Endometrial microvascular endothelial cells (primary cell): ENCODE data around the gene TTC6. TPM values are rescaled to one million over a fixed set of nuclear protein-coding genes. Genes with fewer than 3 reads are reported as not detected.
"Not testable (repeated sequence)": the region's sequence is repeated elsewhere in the genome, so short reads cannot be mapped to it uniquely, and the experiment has no call there.

Experiments used
- in situ Hi-C: cut with HindIII; loops from 2 replicates; pipeline ENCODE4 v1.10.0; 2017; ENCODE audit warnings: low sequenced_read_pairs, low pct_unique_long_range_greater_than_20kb; ENCODE audit errors: inconsistent ontology term
- total RNA-seq: library from RNA; depleted of rRNA; stranded (reverse); fragments of >200 nt; gene quantifications from one replicate; pipeline ENCODE4 v1.2.3, GENCODE V29; 2015; ENCODE audit errors: inconsistent ontology term

The TTC6 gene, protein sequence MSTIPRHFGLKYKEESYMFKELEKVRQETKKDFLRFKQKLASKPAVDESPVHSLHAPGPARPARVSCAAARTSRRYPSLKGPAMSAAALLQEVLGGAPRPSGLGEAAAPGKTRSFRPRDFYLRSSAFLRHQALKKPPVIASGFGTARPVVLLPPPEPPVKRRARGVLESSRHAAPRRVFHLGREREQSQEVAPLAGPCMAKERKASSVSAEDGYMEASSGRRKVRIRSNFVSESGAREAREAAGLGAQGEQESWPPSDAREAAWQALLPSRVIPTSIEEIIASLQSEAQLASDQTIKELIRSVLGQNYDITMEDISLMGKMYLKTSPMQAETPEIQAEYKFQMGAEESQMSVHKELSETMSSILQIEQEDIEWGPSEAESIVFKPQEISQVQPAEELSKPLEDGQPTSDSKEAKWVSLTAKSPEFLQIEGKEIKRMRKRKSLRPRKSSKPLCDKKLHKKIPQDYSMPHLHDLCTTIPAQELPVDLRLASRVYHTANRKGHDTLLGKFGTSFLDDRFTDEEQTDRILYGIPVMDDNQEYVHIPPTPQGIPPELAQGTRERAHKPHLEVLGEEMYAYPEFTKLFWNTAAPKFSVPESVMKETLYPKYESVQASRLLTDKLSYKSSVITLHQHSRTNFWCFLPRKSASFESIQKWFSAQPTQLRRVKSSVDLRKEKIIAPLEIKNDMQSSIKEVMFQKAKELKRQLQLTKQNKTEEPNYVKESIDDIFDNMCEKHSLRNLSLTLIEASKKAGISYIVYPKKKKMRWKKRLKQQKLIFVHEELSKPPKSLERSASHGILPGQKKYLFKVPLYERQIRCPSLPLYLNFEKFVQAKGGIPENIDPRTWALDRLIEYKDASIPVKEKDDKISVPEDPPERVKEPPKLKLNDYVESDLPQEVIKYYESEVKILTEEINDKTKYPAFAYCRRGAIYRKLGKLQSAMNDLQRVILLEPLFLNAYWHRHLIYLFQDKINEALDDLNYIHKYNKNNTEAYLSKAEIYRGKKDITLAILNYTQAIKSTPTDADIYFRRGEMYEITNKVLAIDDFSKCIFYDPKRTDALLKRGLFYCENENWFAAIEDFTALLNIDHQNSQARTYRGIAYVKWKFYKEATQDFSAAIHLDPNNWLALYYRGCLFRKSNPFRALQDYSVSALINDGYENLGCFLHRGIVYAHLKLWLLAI (N-terminal part only)
- total RNA-seq: not detected

DNA sequence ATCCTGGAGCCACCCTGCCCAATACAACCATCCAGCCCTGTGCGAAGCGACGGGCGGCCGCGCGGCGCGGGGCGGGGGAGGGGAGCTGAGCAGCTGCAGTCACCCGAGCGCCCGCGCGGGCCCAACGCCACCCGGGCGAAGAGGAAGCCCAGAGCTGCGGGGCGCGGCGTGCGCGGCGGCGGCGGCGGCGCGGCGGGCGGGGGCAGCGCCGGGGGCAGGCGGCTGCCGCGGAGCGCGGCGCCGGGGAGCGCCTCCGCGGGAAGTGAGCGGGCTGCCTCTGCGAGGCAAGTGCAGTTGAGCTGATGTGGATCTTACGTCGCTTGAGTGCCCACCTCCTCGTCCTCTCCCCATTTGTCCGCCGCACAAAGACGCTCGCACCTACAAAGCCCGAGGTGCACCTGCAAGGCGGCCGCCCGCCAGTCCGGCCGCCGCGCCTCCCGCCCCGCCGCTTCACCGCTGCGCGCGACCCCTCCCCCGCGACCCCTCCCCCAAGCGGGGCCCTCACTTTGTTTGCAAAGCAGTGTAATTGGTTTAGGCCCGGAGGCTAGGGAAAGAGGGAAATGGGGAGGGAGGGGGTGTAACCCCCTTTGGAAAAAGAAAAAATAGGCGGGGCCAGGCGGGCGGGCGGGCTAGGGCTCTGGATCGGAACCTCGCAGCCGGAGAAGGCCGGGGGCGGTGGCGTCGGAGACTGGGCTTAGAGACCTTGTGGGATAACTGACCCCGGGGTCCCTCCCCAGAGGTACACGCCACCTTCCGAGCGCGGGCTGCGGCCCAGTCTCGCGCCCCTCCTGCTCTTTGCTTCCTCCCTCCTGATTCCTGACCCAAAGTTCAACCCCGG, at the start of gene TTC6, which contains the start of gene FOXA1:
Gene TTC6, plus strand, starts transcription at position 659 of the 838 bp plus-strand sequence. CDS start 26,436 bp downstream, outside the sequence.
Gene FOXA1, minus strand, starts transcription at position 279 of the 838 bp plus-strand sequence. Its CDS starts 277 bp downstream, at position 2.
- in situ Hi-C loops: no loop called here

DNA sequence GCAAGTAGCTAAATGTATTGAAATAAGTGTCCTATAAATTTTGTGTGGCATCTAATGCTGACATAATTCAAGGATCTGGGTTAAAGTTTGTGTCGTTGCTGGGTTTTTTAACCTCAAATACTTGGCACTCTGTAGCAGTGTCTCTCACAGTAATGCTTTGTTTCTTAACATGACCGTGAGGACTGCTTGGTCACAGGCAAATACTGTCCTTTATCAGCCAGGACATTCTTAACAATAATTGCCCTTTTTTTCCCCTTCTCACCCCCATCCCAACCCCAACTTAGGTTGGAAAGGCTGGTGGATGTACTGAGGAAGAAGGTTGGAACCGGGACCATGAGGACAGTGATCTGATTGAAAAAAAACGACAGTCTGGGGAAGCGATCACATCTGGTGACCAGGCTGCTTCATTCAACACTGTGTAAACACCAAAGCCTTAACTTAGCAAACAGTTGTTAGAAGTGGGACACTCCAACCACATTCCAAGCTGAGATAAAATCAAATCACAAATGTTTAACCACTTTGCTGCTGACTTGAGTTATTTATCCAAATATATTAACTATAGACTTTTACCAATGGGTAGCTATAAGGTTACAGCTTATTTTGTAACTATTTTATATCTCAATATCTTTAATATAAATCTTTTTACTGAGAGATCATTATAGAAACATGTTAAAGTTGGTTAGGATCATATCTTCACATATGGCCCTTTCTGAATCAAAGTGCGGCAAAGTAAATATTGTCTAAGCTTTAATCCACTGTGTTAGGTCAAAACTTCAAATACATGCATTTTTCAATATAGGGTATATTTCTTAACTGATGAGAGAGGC, 48.6 kb upstream of the TTC6 start:
- in situ Hi-C loops: no loop called here

DNA sequence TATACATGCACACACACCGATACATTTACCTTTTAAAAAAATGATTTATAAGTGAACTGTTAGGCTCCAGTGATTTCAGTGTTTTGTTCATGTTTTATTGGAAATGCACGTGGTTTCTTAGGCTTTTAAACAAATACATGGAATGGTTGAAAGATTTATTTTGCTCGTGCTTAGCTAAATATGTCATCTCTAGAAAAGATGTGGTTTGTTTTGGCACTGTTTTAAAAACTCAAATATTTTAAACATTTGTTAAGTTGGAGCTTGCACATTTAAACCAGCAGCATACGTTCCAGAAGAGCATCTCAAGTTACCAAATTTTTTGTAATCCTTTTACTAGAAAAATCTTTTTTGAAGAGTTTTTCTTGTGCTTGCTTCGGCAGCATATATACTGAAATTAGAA, 44.9 kb upstream of the TTC6 start:
- in situ Hi-C loops: no loop called here

DNA sequence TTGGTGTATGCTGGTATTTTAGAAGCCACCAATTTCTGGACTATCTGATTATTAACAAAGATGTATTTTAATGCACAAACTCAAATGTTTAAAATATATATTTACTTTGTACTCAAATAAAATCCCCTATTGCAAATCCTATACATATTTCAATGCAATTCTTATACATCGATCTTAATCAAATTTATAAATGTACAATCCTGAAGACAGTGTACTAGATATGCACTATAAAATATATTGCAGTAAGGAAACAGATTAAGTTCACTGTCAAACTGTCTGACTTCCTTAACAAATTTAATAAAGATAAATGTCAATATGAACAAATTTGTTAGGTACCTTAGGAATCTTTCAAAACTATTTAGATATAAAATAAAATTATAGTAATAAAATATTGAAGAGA, 44.3 kb upstream of the TTC6 start:
- in situ Hi-C loops: no loop called here

DNA sequence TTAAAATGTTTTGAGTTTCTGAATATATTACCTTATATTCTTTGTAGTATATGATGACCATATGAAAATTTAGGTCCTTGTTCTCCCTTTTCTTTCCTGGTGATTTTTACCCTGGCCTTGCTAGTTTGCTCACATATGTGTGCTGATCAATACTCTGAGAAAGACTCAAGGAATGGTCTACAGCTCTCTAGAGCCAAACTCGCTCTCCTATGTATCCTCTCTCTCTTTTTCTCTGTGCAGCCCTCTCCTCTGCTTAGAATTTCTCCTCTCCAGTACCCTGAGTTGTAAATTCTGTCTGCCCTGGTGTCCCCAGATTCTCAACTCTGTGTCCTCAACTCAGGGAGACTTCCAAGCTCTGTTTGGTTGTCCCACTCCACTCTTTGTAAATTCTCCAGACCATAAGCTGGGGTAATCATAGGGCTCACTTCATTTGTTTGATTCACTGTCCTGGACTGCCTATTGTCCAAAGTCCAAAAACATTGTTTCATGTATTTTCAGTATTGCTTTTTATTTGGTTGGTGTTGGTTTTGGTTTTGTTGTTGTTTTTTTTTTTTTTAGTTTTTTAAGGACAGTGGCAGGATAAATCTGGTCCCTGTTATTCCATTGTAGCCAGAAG, 41.4 kb upstream of the TTC6 start:
- in situ Hi-C loops: no loop called here

DNA sequence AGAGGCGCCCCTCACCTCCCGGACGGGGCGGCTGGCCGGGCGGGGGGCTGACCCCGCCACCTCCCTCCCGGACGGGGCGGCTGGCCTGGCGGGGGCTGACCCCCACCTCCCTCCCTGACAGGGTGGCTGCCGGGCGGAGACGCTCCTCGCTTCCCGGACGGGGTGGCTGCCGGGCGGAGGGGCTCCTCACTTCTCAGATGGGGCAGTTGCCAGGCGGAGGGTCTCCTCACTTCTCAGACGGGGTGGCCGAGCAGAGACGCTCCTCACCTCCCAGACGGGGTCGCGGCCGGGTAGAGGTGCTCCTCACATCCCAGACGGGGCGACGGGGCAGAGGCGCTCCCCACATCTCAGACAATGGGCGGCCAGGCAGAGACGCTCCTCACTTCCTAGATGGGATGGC, 39.8 kb upstream of the TTC6 start:
- in situ Hi-C loops: not testable (repeated sequence)

DNA sequence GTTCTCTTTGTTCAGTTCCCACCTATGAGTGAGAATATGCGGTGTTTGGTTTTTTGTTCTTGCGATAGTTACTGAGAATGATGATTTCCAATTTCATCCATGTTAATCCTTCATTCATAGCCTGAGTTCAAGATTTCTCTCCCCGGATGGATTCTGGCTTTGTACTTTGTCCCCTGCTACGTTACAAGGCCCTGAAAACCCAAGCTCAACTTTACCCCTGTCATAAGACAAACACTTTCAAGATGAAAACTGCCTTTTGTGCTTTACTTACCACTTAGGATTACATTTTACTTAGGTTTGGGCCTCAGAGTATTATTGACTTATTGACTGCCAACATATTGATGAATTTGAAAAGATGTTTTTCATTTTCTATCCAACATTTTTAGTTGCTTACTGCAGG, 36.7 kb upstream of the TTC6 start:
- in situ Hi-C loops: no loop called here

DNA sequence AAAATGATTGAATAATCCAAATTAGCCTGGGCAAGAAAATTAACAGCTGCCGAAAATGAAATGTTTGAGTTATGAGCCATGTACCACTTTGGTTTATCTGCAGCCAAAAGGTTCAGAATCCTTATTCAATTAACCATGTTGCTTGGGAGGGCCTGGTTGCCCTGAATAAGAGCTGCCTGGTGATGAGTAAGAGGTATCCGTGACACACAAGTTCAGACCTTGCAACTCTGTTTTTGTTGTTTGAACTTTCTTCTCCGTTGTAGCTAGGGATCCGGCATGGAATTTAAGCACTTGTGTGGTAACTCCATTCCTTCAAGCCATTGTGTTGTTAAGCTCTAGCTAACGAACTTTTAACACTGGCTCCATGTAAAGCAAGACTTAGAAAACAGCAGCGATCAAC, 36.0 kb upstream of the TTC6 start:
- in situ Hi-C loops: no loop called here

DNA sequence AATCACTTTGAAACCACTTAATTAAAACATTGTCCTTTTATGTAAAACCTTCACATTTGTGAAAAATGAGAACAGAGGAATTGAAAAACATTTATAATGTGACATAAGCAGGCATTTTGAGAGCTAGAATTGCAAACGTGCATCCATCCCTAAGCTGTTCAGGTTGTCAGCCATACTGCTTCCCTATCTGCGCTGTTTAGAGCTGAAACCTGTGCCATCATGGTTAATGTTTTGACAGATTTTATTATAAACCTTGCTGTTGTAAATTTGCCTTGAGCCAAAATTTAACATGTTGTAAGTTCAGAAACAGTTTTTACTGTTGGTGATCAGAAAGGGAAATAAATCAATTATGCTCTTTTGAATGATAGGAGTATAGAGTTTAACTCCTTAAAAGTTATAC, 32.2 kb upstream of the TTC6 start:
- in situ Hi-C loops: no loop called here

DNA sequence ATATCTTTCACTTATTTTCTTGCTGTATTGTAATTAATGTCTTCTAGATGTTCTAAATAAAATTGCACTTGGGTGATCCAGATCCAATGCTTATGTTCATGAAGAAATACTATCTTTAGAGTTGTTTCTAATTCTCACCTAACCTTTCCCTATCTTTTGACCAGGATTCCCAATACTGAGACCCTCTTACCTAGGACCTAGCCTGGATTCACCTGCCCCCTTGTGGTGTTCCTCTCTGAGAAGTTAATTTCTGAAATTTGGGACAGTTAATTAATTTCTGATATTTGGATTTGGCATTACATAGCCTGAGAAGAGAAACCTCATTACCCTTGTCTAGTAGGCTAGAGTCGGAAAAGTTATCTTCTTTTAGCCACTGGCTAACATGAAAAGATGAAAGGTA, 29.9 kb upstream of the TTC6 start:
- in situ Hi-C loops: no loop called here

DNA sequence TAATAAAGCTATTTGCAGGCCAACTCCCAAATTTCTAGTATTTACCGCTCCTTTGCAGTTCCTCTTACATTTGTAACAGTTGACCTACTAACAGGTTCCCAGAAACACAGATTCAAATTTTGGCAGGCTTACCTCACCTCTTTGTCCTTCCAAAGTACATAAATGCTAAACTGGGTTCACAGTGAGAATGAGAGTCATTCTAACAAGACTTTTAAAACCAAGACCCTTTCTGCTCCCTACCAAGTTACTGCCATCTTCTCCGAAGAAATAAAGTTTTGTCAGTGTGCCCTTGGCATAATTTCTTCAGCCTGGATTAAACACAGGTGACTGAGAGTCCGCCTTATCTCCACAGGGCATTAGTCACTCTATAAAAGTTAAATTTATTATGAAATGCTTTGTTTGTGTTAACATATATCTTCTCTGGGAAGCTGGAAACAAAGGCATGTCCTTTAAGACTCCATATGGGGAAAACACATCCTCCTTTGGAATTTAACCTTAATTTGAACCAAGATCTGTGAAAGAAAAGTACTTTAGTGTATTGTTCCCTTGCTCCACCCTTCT, 28.5 kb upstream of the TTC6 start:
- in situ Hi-C loops: no loop called here

DNA sequence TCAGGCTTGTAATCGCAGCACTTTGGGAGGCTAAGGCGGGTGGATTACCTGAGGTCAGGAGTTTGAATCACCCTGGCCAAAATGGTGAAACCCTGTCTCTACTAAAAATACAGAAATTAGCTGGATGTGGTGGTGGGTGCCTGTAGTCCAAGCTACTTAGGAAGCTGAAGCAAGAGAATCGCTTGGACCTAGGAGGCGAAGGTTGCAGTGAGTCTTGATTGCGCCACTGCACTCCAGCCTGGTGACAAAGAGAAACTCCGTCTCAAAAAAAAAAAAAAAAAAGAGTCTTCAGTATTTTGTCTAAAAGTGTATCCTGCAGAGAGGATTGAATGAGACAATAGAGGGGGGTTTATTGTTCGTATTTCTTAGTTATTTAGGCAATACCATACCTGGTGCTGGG, 25.7 kb upstream of the TTC6 start:
- in situ Hi-C loops: no loop called here

DNA sequence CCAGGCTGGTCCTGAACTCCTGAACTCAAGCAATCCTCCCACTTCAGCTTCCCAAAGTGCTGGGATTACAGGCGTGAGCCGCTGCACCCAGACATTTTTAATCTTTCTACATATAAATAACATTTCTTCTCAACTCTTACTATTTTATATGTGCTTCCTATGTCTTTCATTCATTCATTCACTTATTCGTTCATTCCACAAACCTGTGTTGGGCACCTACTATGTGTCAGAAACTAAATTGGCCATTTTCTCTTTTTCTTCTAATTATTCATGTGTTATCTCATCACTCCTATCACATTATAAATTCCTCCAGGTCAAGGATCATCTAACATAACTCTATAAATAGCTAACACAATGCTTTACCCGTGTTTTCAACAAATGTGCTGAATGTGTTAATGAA, 24.0 kb upstream of the TTC6 start:
- in situ Hi-C loops: no loop called here

DNA sequence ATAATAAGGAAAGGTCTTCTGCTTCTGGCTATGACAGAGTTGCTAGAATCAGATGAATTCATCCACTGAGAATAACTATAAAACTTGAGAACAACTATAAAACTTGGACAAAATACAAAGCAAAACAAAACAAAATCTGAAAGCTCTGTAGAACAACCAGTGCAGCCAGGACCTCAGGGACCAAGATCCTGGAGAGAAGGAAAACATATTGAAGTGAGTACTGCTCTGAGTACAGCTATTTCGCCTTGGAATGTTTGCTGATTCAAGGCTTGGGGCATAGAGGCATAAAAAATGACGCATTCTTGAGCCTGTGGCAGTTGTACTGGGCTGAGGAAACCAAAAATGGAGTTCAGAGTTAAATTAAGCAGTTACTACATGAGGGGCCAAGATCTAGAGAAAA, 22.1 kb upstream of the TTC6 start:
- in situ Hi-C loops: no loop called here

DNA sequence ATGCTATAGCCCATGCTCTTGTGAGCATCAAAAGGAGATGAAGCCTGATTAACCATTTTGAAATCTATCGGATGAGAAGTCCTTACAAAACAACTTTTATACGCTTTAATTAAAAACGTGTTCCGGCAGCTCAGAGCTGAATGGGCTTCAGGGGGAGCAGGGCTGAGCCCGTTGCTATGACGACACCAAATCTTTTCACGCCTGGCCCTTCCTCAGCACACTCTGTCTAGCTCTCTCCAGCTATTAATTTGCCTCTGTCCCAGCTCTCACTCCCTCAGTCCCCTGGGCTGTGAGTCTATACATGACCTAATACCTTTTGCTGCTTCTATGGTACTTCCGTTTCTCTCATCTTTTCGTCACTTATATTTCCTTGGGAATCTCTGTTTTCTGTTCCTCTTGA, 16.2 kb upstream of the TTC6 start:
- in situ Hi-C loops: no loop called here

DNA sequence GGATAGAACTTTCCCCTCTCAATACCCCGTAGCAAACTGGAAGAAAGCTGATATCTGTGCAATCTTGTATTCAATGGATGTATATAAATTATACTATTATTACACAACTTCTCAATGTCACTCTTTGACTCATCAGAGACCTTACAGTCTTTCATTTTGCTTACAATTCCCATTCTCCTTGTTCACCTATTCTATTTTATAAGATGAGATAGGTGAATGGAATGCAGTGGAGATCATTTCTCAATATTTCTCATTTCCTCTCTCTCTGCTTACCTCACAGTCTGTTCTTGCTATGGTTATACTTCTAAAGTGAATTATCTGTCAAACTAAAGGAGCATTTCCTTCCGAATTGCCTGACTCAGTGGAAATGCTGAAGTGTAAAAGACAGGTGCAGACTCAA, 15.3 kb upstream of the TTC6 start:
- in situ Hi-C loops: no loop called here
